ENCODE data around the gene ZC3H12A. TPM values are rescaled to one million over a fixed set of nuclear protein-coding genes. Genes with fewer than 3 reads are reported as not detected.
"Not testable (repeated sequence)": the region's sequence is repeated elsewhere in the genome, so short reads cannot be mapped to it uniquely, and the experiment has no call there.

Gene ZC3H12A
- total RNA-seq, 5 donors from 2014 or later (not counting 1 experiment from before 2014, with no cell fraction given), result 49.5 to 131 (median 53.5) TPM

GRCh38 chr1:37515185-37516034 is 41.0 kb downstream of the ZC3H12A start:
- ATAC-seq (replicated peaks in 1 of 4), result no peak
- ChIA-PET POLR2A (interaction anchor here (0.6 to 1.0 kb wide), 6 partner anchors 37 to 72 kb away, joined by 3 to 11 read pairs (median 3); no protein-coding TSS in a partner anchor), CTCF (interaction anchor here in 1 of 2 donors (0.5 to 1.4 kb wide), 9 partner anchors 22 to 1321 kb away, joined by 3 to 13 read pairs (median 4); partner anchors contain the start of gene UTP11)
- peaks cover 49 to 53% (median 50%) of the 10 kb centered on the region in 3 donors for H3K4me1 Mint-ChIP-seq
- peak overlapping the region; percentile 85 to 88 for H3K4me3 ChIP-seq (ENCODE audit: control insufficient read depth in 1 of 2, extremely low read depth in 1 of 2, low read length in 1 of 2)
- H3K4me1 ChIP-seq (ENCODE audit: control insufficient read depth in 1 of 2, extremely low read depth in 1 of 2, insufficient read depth in 2 of 2, low read length in 2 of 2), result peaks cover 14 to 24% of the 10 kb centered on the region in 2 experiments
- H3K36me3 ChIP-seq (ENCODE audit: control insufficient read depth in 2 of 2, extremely low read depth in 1 of 2, insufficient read depth in 1 of 2, low read length in 1 of 2), result peaks cover 0 to 11% of the 10 kb centered on the region in 2 donors
- H3K9me3 ChIP-seq, result no peaks in the 10 kb centered on the region
- 65% methylated on average over 5 of the region's 18 CpGs for WGBS (ENCODE audit: insufficient coverage)
- no peaks in the 10 kb centered on the region for H3K27me3 ChIP-seq (replicated peaks in 1 of 2; ENCODE audit: control insufficient read depth in 2 of 2, extremely low read depth in 1 of 2, insufficient read depth in 2 of 2, low read length in 1 of 2)
- H3K4me3 Mint-ChIP-seq, result peak overlapping the region; percentile 89 to 96 (median 94)
- DNase-seq, result no peak
- H3K27ac Mint-ChIP-seq, result peak overlapping the region; percentile 98 to 99
- H3K36me3 Mint-ChIP-seq, result peaks cover 13% of the 10 kb centered on the region
- H3K9me3 Mint-ChIP-seq, result no peaks in the 10 kb centered on the region
- H3K27me3 Mint-ChIP-seq, result no peaks in the 10 kb centered on the region
- H3K27ac ChIP-seq (ENCODE audit: low read length), result peak overlapping the region; percentile 89

- ChIA-PET CTCF (no interaction called here), POLR2A (no interaction called here)
- DNase-seq (no peak), ATAC-seq (replicated peaks in 1 of 4) (no peak)
- no peaks in the 10 kb centered on the region for H3K9me3 ChIP-seq
- no peak overlapping the region for H3K27ac Mint-ChIP-seq
- H3K36me3 Mint-ChIP-seq, result peaks cover 4% of the 10 kb centered on the region
- no peak overlapping the region for H3K4me3 Mint-ChIP-seq
- WGBS (ENCODE audit: insufficient coverage), result 100% methylated on average over 1 of the region's 1 CpG
- H3K27me3 Mint-ChIP-seq, result no peaks in the 10 kb centered on the region
- H3K9me3 Mint-ChIP-seq, result no peaks in the 10 kb centered on the region
- H3K4me3 ChIP-seq (ENCODE audit: control insufficient read depth in 1 of 2, extremely low read depth in 1 of 2, low read length in 1 of 2), result no peak overlapping the region
- no peaks in the 10 kb centered on the region for H3K27me3 ChIP-seq (replicated peaks in 1 of 2; ENCODE audit: control insufficient read depth in 2 of 2, extremely low read depth in 1 of 2, insufficient read depth in 2 of 2, low read length in 1 of 2)
- peaks cover 8 to 24% of the 10 kb centered on the region in 2 experiments for H3K4me1 ChIP-seq (ENCODE audit: control insufficient read depth in 1 of 2, extremely low read depth in 1 of 2, insufficient read depth in 2 of 2, low read length in 2 of 2)
- no peak overlapping the region for H3K27ac ChIP-seq (ENCODE audit: low read length)
- H3K36me3 ChIP-seq (ENCODE audit: control insufficient read depth in 2 of 2, extremely low read depth in 1 of 2, insufficient read depth in 1 of 2, low read length in 1 of 2), result no peaks in the 10 kb centered on the region
- H3K4me1 Mint-ChIP-seq, result peaks cover 36 to 42% (median 36%) of the 10 kb centered on the region in 3 donors
Measured at GRCh38 chr1:37517569-37517968, 43.2 kb downstream of the ZC3H12A start.

GRCh38 chr1:37518241-37518640 is 43.9 kb downstream of the ZC3H12A start:
- DNase-seq; H3K4me3 Mint-ChIP-seq; H3K27me3 ChIP-seq (replicated peaks in 1 of 2; ENCODE audit: control insufficient read depth in 2 of 2, extremely low read depth in 1 of 2, insufficient read depth in 2 of 2, low read length in 1 of 2); H3K27ac Mint-ChIP-seq; H3K27me3 Mint-ChIP-seq; H3K4me3 ChIP-seq (ENCODE audit: control insufficient read depth in 1 of 2, extremely low read depth in 1 of 2, low read length in 1 of 2); H3K36me3 Mint-ChIP-seq; H3K36me3 ChIP-seq (ENCODE audit: control insufficient read depth in 2 of 2, extremely low read depth in 1 of 2, insufficient read depth in 1 of 2, low read length in 1 of 2); H3K9me3 Mint-ChIP-seq; CTCF ChIA-PET; H3K27ac ChIP-seq (ENCODE audit: low read length); H3K9me3 ChIP-seq; ATAC-seq (replicated peaks in 1 of 4): not testable (repeated sequence)
- peaks cover 6 to 22% of the 10 kb centered on the region in 2 experiments for H3K4me1 ChIP-seq (ENCODE audit: control insufficient read depth in 1 of 2, extremely low read depth in 1 of 2, insufficient read depth in 2 of 2, low read length in 2 of 2)
- POLR2A ChIA-PET, result interaction anchor here in 1 of 2 donors (0.6 kb wide), 1 partner anchor 290 kb away, joined by 6 read pairs; the partner anchor contains the start of gene YRDC
- 100% methylated on average over 5 of the region's 31 CpGs for WGBS (ENCODE audit: insufficient coverage)
- H3K4me1 Mint-ChIP-seq, result peaks cover 29 to 35% (median 30%) of the 10 kb centered on the region in 3 donors

GRCh38 chr1:37518929-37519328 is 44.5 kb downstream of the ZC3H12A start:
- H3K27me3 ChIP-seq (replicated peaks in 1 of 2; ENCODE audit: control insufficient read depth in 2 of 2, extremely low read depth in 1 of 2, insufficient read depth in 2 of 2, low read length in 1 of 2); H3K36me3 ChIP-seq (ENCODE audit: control insufficient read depth in 2 of 2, extremely low read depth in 1 of 2, insufficient read depth in 1 of 2, low read length in 1 of 2); POLR2A ChIA-PET; H3K9me3 ChIP-seq; H3K27me3 Mint-ChIP-seq; H3K36me3 Mint-ChIP-seq; H3K27ac ChIP-seq (ENCODE audit: low read length); H3K9me3 Mint-ChIP-seq; ATAC-seq (replicated peaks in 1 of 4): not testable (repeated sequence)
- Mint-ChIP-seq H3K4me3 (peak overlapping the region; percentile 87 to 92 (median 89)), H3K4me1 (peaks cover 23 to 30% (median 24%) of the 10 kb centered on the region in 3 donors), H3K27ac (peak overlapping the region; percentile 78 to 87)
- Histone ChIP-seq H3K4me3 (ENCODE audit: control insufficient read depth in 1 of 2, extremely low read depth in 1 of 2, low read length in 1 of 2) (peak overlapping the region; percentile 44 to 57), H3K4me1 (ENCODE audit: control insufficient read depth in 1 of 2, extremely low read depth in 1 of 2, insufficient read depth in 2 of 2, low read length in 2 of 2) (peaks cover under 1 to 15% of the 10 kb centered on the region in 2 experiments)
- CTCF ChIA-PET, result interaction anchor here in 1 of 2 donors (1.5 kb wide), 1 partner anchor 173 kb away, joined by 4 read pairs; the partner anchor contains the start of gene CDCA8
- WGBS (ENCODE audit: insufficient coverage), result 35% methylated on average over 11 of the region's 15 CpGs
- peak; percentile 13 to 72 (median 48) for DNase-seq

GRCh38 chr1:37519613-37520012 is 45.2 kb downstream of the ZC3H12A start:
- CTCF ChIA-PET, result interaction anchor here in 1 of 2 donors (0.6 to 1.5 kb wide), 2 partner anchors 32 to 172 kb away, joined by 4 to 5 read pairs; partner anchors contain the start of gene CDCA8
- no peak overlapping the region for H3K27ac ChIP-seq (ENCODE audit: low read length)
- H3K27me3 ChIP-seq (replicated peaks in 1 of 2; ENCODE audit: control insufficient read depth in 2 of 2, extremely low read depth in 1 of 2, insufficient read depth in 2 of 2, low read length in 1 of 2), result no peaks in the 10 kb centered on the region
- H3K36me3 ChIP-seq (ENCODE audit: control insufficient read depth in 2 of 2, extremely low read depth in 1 of 2, insufficient read depth in 1 of 2, low read length in 1 of 2), result no peaks in the 10 kb centered on the region
- DNase-seq (peak in 11 of 35 experiments; percentile 2 to 47 (median 21)), ATAC-seq (replicated peaks in 1 of 4) (peak in 1 of 4 experiments; percentile 19)
- Mint-ChIP-seq H3K27me3 (no peaks in the 10 kb centered on the region), H3K4me1 (peaks cover 21 to 28% (median 24%) of the 10 kb centered on the region in 3 donors), H3K27ac (peak overlapping the region; percentile 78 to 87), H3K36me3 (no peaks in the 10 kb centered on the region), H3K9me3 (peaks cover 0 to 5% (median 0%) of the 10 kb centered on the region in 3 donors), H3K4me3 (peak overlapping the region; percentile 87 to 92 (median 89))
- peak overlapping the region in 1 of 2 donors; percentile 57 for H3K4me3 ChIP-seq (ENCODE audit: control insufficient read depth in 1 of 2, extremely low read depth in 1 of 2, low read length in 1 of 2)
- H3K9me3 ChIP-seq, result no peaks in the 10 kb centered on the region
- H3K4me1 ChIP-seq (ENCODE audit: control insufficient read depth in 1 of 2, extremely low read depth in 1 of 2, insufficient read depth in 2 of 2, low read length in 2 of 2), result peaks cover 0 to 14% of the 10 kb centered on the region in 2 experiments
- POLR2A ChIA-PET, result no interaction called here

GRCh38 chr1:37529888-37530287 is 55.5 kb downstream of the ZC3H12A start:
- H3K36me3 ChIP-seq (ENCODE audit: control insufficient read depth in 2 of 2, extremely low read depth in 1 of 2, insufficient read depth in 1 of 2, low read length in 1 of 2); H3K4me3 ChIP-seq (ENCODE audit: control insufficient read depth in 1 of 2, extremely low read depth in 1 of 2, low read length in 1 of 2); DNase-seq; H3K27me3 Mint-ChIP-seq; H3K9me3 Mint-ChIP-seq; H3K27me3 ChIP-seq (replicated peaks in 1 of 2; ENCODE audit: control insufficient read depth in 2 of 2, extremely low read depth in 1 of 2, insufficient read depth in 2 of 2, low read length in 1 of 2); CTCF ChIA-PET; H3K27ac Mint-ChIP-seq; H3K4me1 ChIP-seq (ENCODE audit: control insufficient read depth in 1 of 2, extremely low read depth in 1 of 2, insufficient read depth in 2 of 2, low read length in 2 of 2); H3K4me3 Mint-ChIP-seq; H3K9me3 ChIP-seq; POLR2A ChIA-PET; H3K27ac ChIP-seq (ENCODE audit: low read length); ATAC-seq (replicated peaks in 1 of 4); H3K4me1 Mint-ChIP-seq: not testable (repeated sequence)
- peaks cover 11% of the 10 kb centered on the region for H3K36me3 Mint-ChIP-seq
- WGBS (ENCODE audit: insufficient coverage), result no CpG with 5 or more reads among the region's 1 CpG

Data from T-cell (primary cell).